ENCODE results near the gene TICRR. TPM values are rescaled to one million over a fixed set of nuclear protein-coding genes. Genes with fewer than 3 reads are reported as not detected.

Gene TICRR
- total RNA-seq, 1 experiment from 2014 or later = 20.5 TPM

- POLR2A ChIA-PET = no interaction called here
- in situ Hi-C loops (cut with HindIII; ENCODE audit: low pct_unique_long_range_greater_than_20kb, low sequenced_read_pairs) (no loop called here), intact Hi-C loops (cut with micrococcal nuclease; ENCODE audit: unreplicated experiment) (no loop called here)
These were observed 91.8 kb downstream of the TICRR start for GRCh38 chr15:89666858-89667705.

GRCh38 chr15:89667706-89667960, 92.4 kb downstream of the TICRR start:
- Histone ChIP-seq H3K4me1 (ENCODE audit: control insufficient read depth, insufficient read depth, low read length) (peaks cover 12% of the 10 kb centered on the region), H3K4me3 (ENCODE audit: low read depth in 2 of 2, low read length in 2 of 2) (no peak overlapping the region), H3K9me3 (ENCODE audit: control insufficient read depth, insufficient read depth, low read depth, low read length) (no peaks in the 10 kb centered on the region), H3K36me3 (ENCODE audit: control insufficient read depth, insufficient read depth, low read length) (no peaks in the 10 kb centered on the region), H3K27me3 (ENCODE audit: control insufficient read depth, insufficient read depth, low read length) (no peaks in the 10 kb centered on the region), H3K27ac (ENCODE audit: low read length) (no peak overlapping the region)
- intact Hi-C loops (cut with micrococcal nuclease; ENCODE audit: unreplicated experiment) (no loop called here), in situ Hi-C loops (cut with HindIII; ENCODE audit: low pct_unique_long_range_greater_than_20kb, low sequenced_read_pairs) (no loop called here)
- TF ChIP-seq, protein P1, sequence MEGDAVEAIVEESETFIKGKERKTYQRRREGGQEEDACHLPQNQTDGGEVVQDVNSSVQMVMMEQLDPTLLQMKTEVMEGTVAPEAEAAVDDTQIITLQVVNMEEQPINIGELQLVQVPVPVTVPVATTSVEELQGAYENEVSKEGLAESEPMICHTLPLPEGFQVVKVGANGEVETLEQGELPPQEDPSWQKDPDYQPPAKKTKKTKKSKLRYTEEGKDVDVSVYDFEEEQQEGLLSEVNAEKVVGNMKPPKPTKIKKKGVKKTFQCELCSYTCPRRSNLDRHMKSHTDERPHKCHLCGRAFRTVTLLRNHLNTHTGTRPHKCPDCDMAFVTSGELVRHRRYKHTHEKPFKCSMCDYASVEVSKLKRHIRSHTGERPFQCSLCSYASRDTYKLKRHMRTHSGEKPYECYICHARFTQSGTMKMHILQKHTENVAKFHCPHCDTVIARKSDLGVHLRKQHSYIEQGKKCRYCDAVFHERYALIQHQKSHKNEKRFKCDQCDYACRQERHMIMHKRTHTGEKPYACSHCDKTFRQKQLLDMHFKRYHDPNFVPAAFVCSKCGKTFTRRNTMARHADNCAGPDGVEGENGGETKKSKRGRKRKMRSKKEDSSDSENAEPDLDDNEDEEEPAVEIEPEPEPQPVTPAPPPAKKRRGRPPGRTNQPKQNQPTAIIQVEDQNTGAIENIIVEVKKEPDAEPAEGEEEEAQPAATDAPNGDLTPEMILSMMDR (IDR thresholded peaks at IDR 0.05) = no peak
- TF ChIP-seq TCF7L2 (IDR thresholded peaks at IDR 0.05; ENCODE audit: low read depth, low read length) = no peak
- no peak for DNase-seq (ENCODE audit: low read depth, low spot score)
- ATAC-seq = no peak
- ChIA-PET CTCF (interaction anchor here (1.1 kb wide), 1 partner anchor 22 kb away, joined by 3 read pairs; no protein-coding TSS in a partner anchor), POLR2A (no interaction called here)
- no TSS peak for BruUV-seq (replicated peaks)

More at GRCh38 chr15:89666858-89667705, 91.8 kb downstream of the TICRR start:
- CTCF ChIA-PET = no interaction called here
- TF ChIP-seq TCF7L2 (IDR thresholded peaks at IDR 0.05; ENCODE audit: low read depth, low read length) = no peak
- TF ChIP-seq POLR2AphosphoS5 (IDR thresholded peaks at IDR 0.05; ENCODE audit: low read depth, low read length) = no peak
- TF ChIP-seq, protein P1 (IDR thresholded peaks at IDR 0.05) = no peak
- Histone ChIP-seq H3K36me3 (ENCODE audit: control insufficient read depth, insufficient read depth, low read length) (no peaks in the 10 kb centered on the region), H3K4me1 (ENCODE audit: control insufficient read depth, insufficient read depth, low read length) (peaks cover 12% of the 10 kb centered on the region), H3K27me3 (ENCODE audit: control insufficient read depth, insufficient read depth, low read length) (no peaks in the 10 kb centered on the region), H3K9me3 (ENCODE audit: control insufficient read depth, insufficient read depth, low read depth, low read length) (no peaks in the 10 kb centered on the region), H3K4me3 (ENCODE audit: low read depth in 2 of 2, low read length in 2 of 2) (no peak overlapping the region), H3K27ac (ENCODE audit: low read length) (no peak overlapping the region)
- BruUV-seq (replicated peaks) = no TSS peak
- no peak for DNase-seq (ENCODE audit: low read depth, low spot score)
- no peak for ATAC-seq

GRCh38 chr15:89668171-89668570, 92.9 kb downstream of the TICRR start:
- Histone ChIP-seq H3K4me1 (ENCODE audit: control insufficient read depth, insufficient read depth, low read length) (peaks cover 12% of the 10 kb centered on the region), H3K27me3 (ENCODE audit: control insufficient read depth, insufficient read depth, low read length) (no peaks in the 10 kb centered on the region), H3K36me3 (ENCODE audit: control insufficient read depth, insufficient read depth, low read length) (no peaks in the 10 kb centered on the region), H3K27ac (ENCODE audit: low read length) (no peak overlapping the region), H3K4me3 (ENCODE audit: low read depth in 2 of 2, low read length in 2 of 2) (no peak overlapping the region), H3K9me3 (ENCODE audit: control insufficient read depth, insufficient read depth, low read depth, low read length) (no peaks in the 10 kb centered on the region)
- DNase-seq (ENCODE audit: low read depth, low spot score) (no peak), ATAC-seq (no peak)
- TF ChIP-seq TCF7L2 (IDR thresholded peaks at IDR 0.05; ENCODE audit: low read depth, low read length) (no peak), POLR2AphosphoS5 (IDR thresholded peaks at IDR 0.05; ENCODE audit: low read depth, low read length) (no peak), SIN3A (IDR thresholded peaks at IDR 0.05; ENCODE audit: borderline replicate concordance, insufficient read depth, low read depth, low read length) (no peak)
- TF ChIP-seq, protein P2, sequence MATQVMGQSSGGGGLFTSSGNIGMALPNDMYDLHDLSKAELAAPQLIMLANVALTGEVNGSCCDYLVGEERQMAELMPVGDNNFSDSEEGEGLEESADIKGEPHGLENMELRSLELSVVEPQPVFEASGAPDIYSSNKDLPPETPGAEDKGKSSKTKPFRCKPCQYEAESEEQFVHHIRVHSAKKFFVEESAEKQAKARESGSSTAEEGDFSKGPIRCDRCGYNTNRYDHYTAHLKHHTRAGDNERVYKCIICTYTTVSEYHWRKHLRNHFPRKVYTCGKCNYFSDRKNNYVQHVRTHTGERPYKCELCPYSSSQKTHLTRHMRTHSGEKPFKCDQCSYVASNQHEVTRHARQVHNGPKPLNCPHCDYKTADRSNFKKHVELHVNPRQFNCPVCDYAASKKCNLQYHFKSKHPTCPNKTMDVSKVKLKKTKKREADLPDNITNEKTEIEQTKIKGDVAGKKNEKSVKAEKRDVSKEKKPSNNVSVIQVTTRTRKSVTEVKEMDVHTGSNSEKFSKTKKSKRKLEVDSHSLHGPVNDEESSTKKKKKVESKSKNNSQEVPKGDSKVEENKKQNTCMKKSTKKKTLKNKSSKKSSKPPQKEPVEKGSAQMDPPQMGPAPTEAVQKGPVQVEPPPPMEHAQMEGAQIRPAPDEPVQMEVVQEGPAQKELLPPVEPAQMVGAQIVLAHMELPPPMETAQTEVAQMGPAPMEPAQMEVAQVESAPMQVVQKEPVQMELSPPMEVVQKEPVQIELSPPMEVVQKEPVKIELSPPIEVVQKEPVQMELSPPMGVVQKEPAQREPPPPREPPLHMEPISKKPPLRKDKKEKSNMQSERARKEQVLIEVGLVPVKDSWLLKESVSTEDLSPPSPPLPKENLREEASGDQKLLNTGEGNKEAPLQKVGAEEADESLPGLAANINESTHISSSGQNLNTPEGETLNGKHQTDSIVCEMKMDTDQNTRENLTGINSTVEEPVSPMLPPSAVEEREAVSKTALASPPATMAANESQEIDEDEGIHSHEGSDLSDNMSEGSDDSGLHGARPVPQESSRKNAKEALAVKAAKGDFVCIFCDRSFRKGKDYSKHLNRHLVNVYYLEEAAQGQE (IDR thresholded peaks at IDR 0.05; ENCODE audit: insufficient read depth in 1 of 2, low read depth in 2 of 2, low read length in 1 of 2) = no peak
- ChIA-PET POLR2A (interaction anchor here (0.6 kb wide), 1 partner anchor 101 kb away, joined by 4 read pairs; no protein-coding TSS in a partner anchor), CTCF (interaction anchor here (1.1 kb wide), 1 partner anchor 22 kb away, joined by 3 read pairs; no protein-coding TSS in a partner anchor)
- in situ Hi-C loops (cut with HindIII; ENCODE audit: low pct_unique_long_range_greater_than_20kb, low sequenced_read_pairs) = no loop called here
- BruUV-seq (replicated peaks) = no TSS peak
- intact Hi-C loops (cut with micrococcal nuclease; ENCODE audit: unreplicated experiment) = no loop called here
